WI38 (cell line): ENCODE results near the gene CEP170B.

Source experiments
- H3K4me3 ChIP-seq: 2 replicates; pipeline ENCODE4 v1.5.1; 2011; ENCODE audit warnings: low read depth, mild to moderate bottlenecking, control low read depth, low read length
- TF ChIP-seq, protein P1 (sequence below): IDR thresholded peaks from 2 replicates; pipeline ENCODE4 v1.5.1; 2012; ENCODE audit warnings: low read depth, mild to moderate bottlenecking, control low read depth, low read length

Gene CEP170B

GRCh38 chr14:104865631-104866441 lies 768 bp downstream of the CEP170B start:
- TF ChIP-seq, protein P1, sequence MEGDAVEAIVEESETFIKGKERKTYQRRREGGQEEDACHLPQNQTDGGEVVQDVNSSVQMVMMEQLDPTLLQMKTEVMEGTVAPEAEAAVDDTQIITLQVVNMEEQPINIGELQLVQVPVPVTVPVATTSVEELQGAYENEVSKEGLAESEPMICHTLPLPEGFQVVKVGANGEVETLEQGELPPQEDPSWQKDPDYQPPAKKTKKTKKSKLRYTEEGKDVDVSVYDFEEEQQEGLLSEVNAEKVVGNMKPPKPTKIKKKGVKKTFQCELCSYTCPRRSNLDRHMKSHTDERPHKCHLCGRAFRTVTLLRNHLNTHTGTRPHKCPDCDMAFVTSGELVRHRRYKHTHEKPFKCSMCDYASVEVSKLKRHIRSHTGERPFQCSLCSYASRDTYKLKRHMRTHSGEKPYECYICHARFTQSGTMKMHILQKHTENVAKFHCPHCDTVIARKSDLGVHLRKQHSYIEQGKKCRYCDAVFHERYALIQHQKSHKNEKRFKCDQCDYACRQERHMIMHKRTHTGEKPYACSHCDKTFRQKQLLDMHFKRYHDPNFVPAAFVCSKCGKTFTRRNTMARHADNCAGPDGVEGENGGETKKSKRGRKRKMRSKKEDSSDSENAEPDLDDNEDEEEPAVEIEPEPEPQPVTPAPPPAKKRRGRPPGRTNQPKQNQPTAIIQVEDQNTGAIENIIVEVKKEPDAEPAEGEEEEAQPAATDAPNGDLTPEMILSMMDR, result no peak
- H3K4me3 ChIP-seq, result peak overlapping the region; percentile 82

DNA sequence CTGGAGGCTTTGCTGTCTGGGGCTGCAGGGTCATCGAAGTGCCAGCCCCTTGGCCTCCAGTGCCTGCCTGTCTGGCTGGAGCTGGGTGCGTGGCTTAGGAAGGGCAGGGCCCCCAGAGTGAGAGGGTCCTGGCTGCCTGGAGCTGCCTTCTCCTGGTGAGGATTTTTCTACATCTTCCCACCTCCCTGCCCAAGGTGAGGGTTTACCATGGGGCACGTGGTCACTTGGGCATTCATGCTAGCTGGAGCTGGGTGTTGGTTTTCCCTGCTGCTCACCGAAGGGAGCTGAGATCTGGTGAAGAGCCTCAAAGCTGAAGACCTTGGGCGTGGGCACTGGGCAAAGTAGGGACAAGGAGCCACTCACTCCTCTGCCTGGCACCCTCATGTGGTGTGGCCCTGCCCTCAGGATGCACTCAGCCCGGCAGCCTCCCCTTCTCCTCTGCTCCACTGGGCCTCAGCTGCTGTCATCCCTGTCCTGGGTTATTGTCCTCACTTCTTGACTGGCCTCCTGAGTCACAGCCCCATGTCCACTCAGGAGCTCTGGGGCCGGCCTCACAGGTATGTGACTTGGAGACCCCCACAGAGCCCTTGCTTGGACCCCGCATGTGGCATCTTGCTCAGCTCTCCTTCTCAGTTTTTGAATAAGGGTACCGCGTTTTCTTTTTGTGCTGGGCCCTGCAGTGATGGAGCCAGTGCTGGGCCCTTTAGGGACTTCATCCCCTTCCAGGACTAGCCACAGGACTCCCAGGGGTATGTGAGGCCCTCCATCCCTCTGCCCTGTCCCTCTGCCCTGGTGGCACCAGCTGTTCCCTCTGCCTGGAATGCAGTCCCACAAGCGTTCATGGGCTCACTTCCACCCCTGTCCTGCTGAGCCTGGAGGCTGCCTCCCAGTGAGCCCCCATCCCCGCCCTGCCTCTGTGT lies 1.6 kb downstream of the CEP170B start:
- H3K4me3 ChIP-seq, result peak overlapping the region; percentile 82

DNA sequence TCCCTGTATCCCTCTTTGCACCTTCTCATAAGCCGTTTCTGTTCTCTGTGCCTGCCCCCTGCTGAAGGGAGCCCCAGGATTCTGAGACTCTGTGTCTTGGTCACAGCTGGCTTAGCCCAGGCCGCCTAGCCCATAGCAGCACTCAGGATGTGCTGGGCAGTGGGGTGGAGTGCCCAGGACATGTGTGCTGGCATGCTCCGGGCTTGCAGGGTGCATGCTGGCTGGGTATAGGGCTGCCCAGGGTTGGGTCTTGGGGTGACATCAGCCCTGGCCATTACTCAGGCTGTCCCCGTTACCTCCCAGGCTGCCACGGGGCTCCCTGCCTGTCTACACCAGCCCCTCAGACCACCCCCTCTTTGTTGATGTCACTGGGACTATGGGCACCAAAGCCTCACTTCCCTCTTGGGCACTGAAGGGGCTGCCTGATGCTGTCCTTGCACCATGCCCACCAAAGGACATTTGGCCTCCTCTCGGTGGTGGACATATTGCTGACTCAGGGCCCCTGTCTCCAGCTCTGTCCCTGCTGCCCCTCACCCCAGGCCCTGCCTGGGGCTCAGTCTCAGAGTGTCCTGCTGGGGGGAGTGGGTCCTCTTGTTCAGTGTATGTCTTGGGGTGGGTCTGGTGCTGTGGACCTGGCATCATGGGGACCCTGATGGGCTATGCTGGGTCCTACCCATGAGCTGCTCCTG lies 2.4 kb downstream of the CEP170B start:
- TF ChIP-seq, protein P1, result no peak

More for the DNA sequence above, 1.6 kb downstream of the CEP170B start:
- TF ChIP-seq, protein P1, result no peak

GRCh38 chr14:104868060-104868740 lies 3.1 kb downstream of the CEP170B start:
- TF ChIP-seq, protein P1, result no peak
- H3K4me3 ChIP-seq, result no peak overlapping the region

More for the DNA sequence above, 2.4 kb downstream of the CEP170B start:
- no peak overlapping the region for H3K4me3 ChIP-seq

DNA sequence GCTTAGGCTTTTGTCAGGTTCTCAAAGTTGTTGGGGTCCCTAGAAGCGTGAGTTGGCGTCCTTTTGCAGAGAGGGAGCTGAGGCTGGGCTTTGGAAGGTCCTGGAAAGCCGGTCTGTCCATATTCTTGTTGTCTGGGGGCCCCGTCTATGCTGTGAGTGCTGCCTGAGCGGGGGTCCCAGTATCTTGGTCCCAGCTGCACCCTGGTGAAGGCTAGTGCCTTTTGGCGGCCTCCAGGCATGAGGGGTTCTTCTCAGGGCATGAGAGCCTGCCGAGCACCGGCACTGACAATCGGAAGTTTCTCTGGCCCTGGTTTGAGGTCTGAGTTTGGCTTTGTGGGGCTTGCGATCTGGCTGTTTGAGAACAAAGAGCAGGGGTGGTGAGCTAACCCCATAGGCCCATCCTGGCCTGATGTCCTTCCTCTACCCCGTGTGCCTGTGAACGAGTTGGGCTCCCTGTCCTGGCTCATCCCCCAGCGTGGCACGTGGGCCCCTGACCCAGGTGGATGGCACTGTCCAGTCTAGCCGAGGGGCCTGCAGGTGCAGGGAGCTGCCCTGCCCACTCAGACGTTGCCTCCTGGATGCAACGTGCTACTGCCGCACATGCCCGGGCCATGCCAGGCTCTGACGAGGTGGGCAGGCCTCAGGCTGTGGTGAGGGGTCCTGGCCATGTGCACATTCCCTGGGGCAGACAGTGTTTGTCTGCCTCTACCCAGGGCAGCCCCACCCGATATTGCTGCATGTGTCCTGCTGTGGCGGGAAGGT lies 3.9 kb downstream of the CEP170B start:
- no peak overlapping the region for H3K4me3 ChIP-seq
- TF ChIP-seq, protein P1, result no peak

DNA sequence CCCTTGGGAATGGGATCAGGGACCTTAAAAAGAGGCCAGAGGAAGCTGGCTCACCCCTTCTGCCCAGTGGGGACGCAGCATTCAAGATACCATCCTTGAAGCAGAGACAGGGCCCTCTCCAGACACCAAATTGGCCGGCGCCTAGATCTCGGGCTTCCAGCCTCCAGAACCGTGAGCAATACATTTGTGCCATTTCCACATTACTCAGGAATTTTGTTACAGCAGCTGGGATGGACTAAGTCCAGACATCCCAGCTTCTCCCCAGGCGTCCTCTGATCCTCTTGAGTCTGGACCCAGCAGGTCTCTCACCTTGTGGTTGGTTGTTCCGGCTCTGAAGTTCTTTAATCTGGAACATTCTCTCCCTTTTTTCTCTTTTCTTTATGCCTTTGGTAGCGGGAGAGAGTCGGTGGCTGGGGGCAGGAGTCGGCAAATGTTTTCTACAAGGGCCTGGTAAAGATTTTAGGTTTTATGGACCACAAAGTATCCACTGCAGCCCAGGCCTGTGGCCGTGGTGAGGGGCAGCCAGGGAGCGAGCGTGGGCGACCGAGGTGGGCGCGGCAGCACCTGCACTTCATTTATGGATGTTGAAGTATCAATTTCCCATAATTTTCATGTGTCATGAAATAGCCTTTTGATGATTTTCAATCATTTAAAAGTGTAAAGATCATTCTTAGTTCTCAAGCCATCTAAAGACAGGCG lies 4.8 kb downstream of the CEP170B start:
- H3K4me3 ChIP-seq, result no peak overlapping the region
- TF ChIP-seq, protein P1, result no peak
